ENCODE data around the gene THAP5.

THAP5 gene

GRCh38 chr7:108580298-108580697 is 10.8 kb upstream of the THAP5 start:
- no peak for TF ChIP-seq CTCF (IDR thresholded peaks at IDR 0.05)
- H3K27me3 ChIP-seq (ENCODE audit: control insufficient read depth, insufficient read depth, low read length), result no peaks in the 10 kb centered on the region
- H3K79me2 ChIP-seq, result no peaks in the 10 kb centered on the region
- no peaks in the 10 kb centered on the region for H3K36me3 ChIP-seq (ENCODE audit: control insufficient read depth, insufficient read depth, low read length)
- no peaks in the 10 kb centered on the region for H3K9me3 ChIP-seq (ENCODE audit: control insufficient read depth, low read length)
- H3K4me3 ChIP-seq (ENCODE audit: low read depth, low read length), result no peak overlapping the region
- no peak overlapping the region for H3K4me2 ChIP-seq (ENCODE audit: low read length)
- no peak overlapping the region for H3K27ac ChIP-seq
- H3K4me1 ChIP-seq, result peaks cover 23% of the 10 kb centered on the region
- H2AFZ ChIP-seq, result no peak overlapping the region
- H3K9ac ChIP-seq, result no peak overlapping the region

- Histone ChIP-seq H3K27ac (no peak overlapping the region), H3K27me3 (ENCODE audit: control insufficient read depth, insufficient read depth, low read length) (no peaks in the 10 kb centered on the region), H3K79me2 (peaks cover 5% of the 10 kb centered on the region), H3K9me3 (ENCODE audit: control insufficient read depth, low read length) (no peaks in the 10 kb centered on the region), H3K9ac (no peak overlapping the region), H2AFZ (no peak overlapping the region), H3K36me3 (ENCODE audit: control insufficient read depth, insufficient read depth, low read length) (no peaks in the 10 kb centered on the region), H3K4me2 (ENCODE audit: low read length) (no peak overlapping the region), H3K4me3 (ENCODE audit: low read depth, low read length) (no peak overlapping the region), H3K4me1 (peaks cover 24% of the 10 kb centered on the region)
- no peak for TF ChIP-seq CTCF (IDR thresholded peaks at IDR 0.05)
These were observed 9.4 kb upstream of the THAP5 start for GRCh38 chr7:108578937-108579336.

- H3K36me3 ChIP-seq (ENCODE audit: control insufficient read depth, insufficient read depth, low read length), result no peaks in the 10 kb centered on the region
These were observed 6.6 kb upstream of the THAP5 start for GRCh38 chr7:108576116-108576515.

GRCh38 chr7:108575156-108575555 is 5.7 kb upstream of the THAP5 start:
- H3K79me2 ChIP-seq, result peaks cover 13% of the 10 kb centered on the region

More at GRCh38 chr7:108576116-108576515, 6.6 kb upstream of the THAP5 start:
- Histone ChIP-seq H3K4me2 (ENCODE audit: low read length) (no peak overlapping the region), H3K4me1 (peaks cover 22% of the 10 kb centered on the region), H3K27me3 (ENCODE audit: control insufficient read depth, insufficient read depth, low read length) (no peaks in the 10 kb centered on the region), H3K27ac (no peak overlapping the region), H3K4me3 (ENCODE audit: low read depth, low read length) (no peak overlapping the region), H3K79me2 (peaks cover 13% of the 10 kb centered on the region), H3K9me3 (ENCODE audit: control insufficient read depth, low read length) (no peaks in the 10 kb centered on the region), H2AFZ (no peak overlapping the region), H3K9ac (no peak overlapping the region)
- no peak for TF ChIP-seq CTCF (IDR thresholded peaks at IDR 0.05)

More at GRCh38 chr7:108575156-108575555, 5.7 kb upstream of the THAP5 start:
- H3K27me3 ChIP-seq (ENCODE audit: control insufficient read depth, insufficient read depth, low read length), result no peaks in the 10 kb centered on the region
- TF ChIP-seq CTCF (IDR thresholded peaks at IDR 0.05), result no peak
- no peaks in the 10 kb centered on the region for H3K9me3 ChIP-seq (ENCODE audit: control insufficient read depth, low read length)
- H3K9ac ChIP-seq, result no peak overlapping the region
- H3K4me1 ChIP-seq, result peaks cover 22% of the 10 kb centered on the region
- H3K4me2 ChIP-seq (ENCODE audit: low read length), result no peak overlapping the region
- H2AFZ ChIP-seq, result no peak overlapping the region
- no peak overlapping the region for H3K27ac ChIP-seq
- no peak overlapping the region for H3K4me3 ChIP-seq (ENCODE audit: low read depth, low read length)
- H3K36me3 ChIP-seq (ENCODE audit: control insufficient read depth, insufficient read depth, low read length), result no peaks in the 10 kb centered on the region

All from parathyroid adenoma (tissue), 2 donors.